HG02678 (cell line): ENCODE measurements around the gene PERM1.

Experiments
- ATAC-seq: cut with Tn5 transposase; IDR thresholded peaks from one replicate; pipeline ENCODE4 v1.9.1; 2021; ENCODE audit warnings: mild to moderate bottlenecking, moderate library complexity; ENCODE audit not compliant: unreplicated experiment

Gene PERM1

GRCh38 chr1:936348-937264, 45.3 kb downstream of the PERM1 start:
- ATAC-seq, result no peak

GRCh38 chr1:935751-936231, 46.1 kb downstream of the PERM1 start:
- ATAC-seq, result no peak

- no peak for ATAC-seq
Measured at GRCh38 chr1:934991-935750, 46.7 kb downstream of the PERM1 start.

- ATAC-seq, result no peak
Measured at GRCh38 chr1:933603-933940, 48.3 kb downstream of the PERM1 start.

GRCh38 chr1:932776-933602, 48.9 kb downstream of the PERM1 start:
- no peak for ATAC-seq

GRCh38 chr1:932173-932510, 49.8 kb downstream of the PERM1 start:
- ATAC-seq, result no peak

GRCh38 chr1:931380-932172, 50.3 kb downstream of the PERM1 start:
- no peak for ATAC-seq

GRCh38 chr1:930633-931138, 51.2 kb downstream of the PERM1 start:
- no peak for ATAC-seq

GRCh38 chr1:929712-930632, 51.9 kb downstream of the PERM1 start:
- no peak for ATAC-seq

- no peak for ATAC-seq
Measured at GRCh38 chr1:928825-929661, 52.9 kb downstream of the PERM1 start.

GRCh38 chr1:927748-928147, 54.1 kb downstream of the PERM1 start:
- ATAC-seq, result no peak

- ATAC-seq, result no peak
Measured at GRCh38 chr1:927234-927633, 54.7 kb downstream of the PERM1 start.

GRCh38 chr1:925561-926421, 56.1 kb downstream of the PERM1 start:
- ATAC-seq, result no peak
